H9 (cell line): Measurements from ENCODE around the gene DGKG. TPM values are rescaled to one million over a fixed set of nuclear protein-coding genes. Genes with fewer than 3 reads are reported as not detected.

Source experiments
- DNase-seq: peaks from one replicate; pipeline ENCODE4 v3.0.0-alpha.2; 2017
- H2AFZ ChIP-seq: one replicate; pipeline ENCODE4 v1.6.1; 2013; ENCODE audit warnings: mild to moderate bottlenecking, low read length, control low read depth, moderate library complexity
- H2AK5ac ChIP-seq: 2 replicates; pipeline ENCODE4 v1.6.1; 2013; ENCODE audit warnings: low read length, control low read depth, mixed read lengths; ENCODE audit not compliant: insufficient read length
- H2BK120ac ChIP-seq: one replicate; pipeline ENCODE4 v1.6.1; 2013; ENCODE audit warnings: low read depth, mild to moderate bottlenecking, low read length, control low read depth, inconsistent platforms; ENCODE audit not compliant: poor library complexity, severe bottlenecking
- H2BK12ac ChIP-seq: 2 replicates; pipeline ENCODE4 v1.6.1; 2013; ENCODE audit warnings: low read length, control low read depth, mixed read lengths, low read depth; ENCODE audit not compliant: insufficient read length
- H2BK15ac ChIP-seq: 2 replicates; pipeline ENCODE4 v1.6.1; 2013; ENCODE audit warnings: low read depth, low read length, control low read depth
- H2BK20ac ChIP-seq: one replicate; pipeline ENCODE4 v1.6.1; 2013; ENCODE audit warnings: low read depth, mild to moderate bottlenecking, low read length, control low read depth, inconsistent platforms; ENCODE audit not compliant: poor library complexity, severe bottlenecking
- H2BK5ac ChIP-seq: 2 replicates; pipeline ENCODE4 v1.6.1; 2013; ENCODE audit warnings: low read length, control low read depth, mixed read lengths; ENCODE audit not compliant: insufficient read length
- H3K14ac ChIP-seq: 2 replicates; pipeline ENCODE4 v1.6.1; 2013; ENCODE audit warnings: low read length, control low read depth; ENCODE audit not compliant: insufficient read depth
- H3K18ac ChIP-seq: 2 replicates; pipeline ENCODE4 v1.6.1; 2013; ENCODE audit warnings: low read depth, mild to moderate bottlenecking, mixed read lengths, low read length, control low read depth; ENCODE audit not compliant: insufficient read length
- H3K23ac ChIP-seq: 2 replicates; pipeline ENCODE4 v1.6.1; 2013; ENCODE audit warnings: low read length, control low read depth, mixed read lengths, low read depth; ENCODE audit not compliant: insufficient read length
- H3K23me2 ChIP-seq: 2 replicates; pipeline ENCODE4 v1.6.1; 2013; ENCODE audit warnings: low read depth, mild to moderate bottlenecking, mixed read lengths, low read length, control low read depth; ENCODE audit not compliant: insufficient read length, poor library complexity, severe bottlenecking
- H3K27ac ChIP-seq: 2 replicates; pipeline ENCODE4 v1.5.1; 2013; ENCODE audit warnings: low read length, control low read depth, mixed read lengths, low read depth; ENCODE audit not compliant: insufficient read length
- H3K27me3 ChIP-seq: 2 replicates; pipeline ENCODE4 v1.6.1; 2013; ENCODE audit warnings: low read length, control low read depth, inconsistent platforms; ENCODE audit not compliant: insufficient read depth
- H3K4ac ChIP-seq: 2 replicates; pipeline ENCODE4 v1.6.1; 2013; ENCODE audit warnings: low read depth, mild to moderate bottlenecking, control low read depth, inconsistent platforms, low read length, moderate library complexity
- H3K4me1 ChIP-seq: 2 replicates; pipeline ENCODE4 v1.6.1; 2013; ENCODE audit warnings: low read length, control low read depth, inconsistent platforms; ENCODE audit not compliant: insufficient read depth
- H3K4me2 ChIP-seq: 2 replicates; pipeline ENCODE4 v1.6.1; 2013; ENCODE audit warnings: low read length, control low read depth, mixed read lengths; ENCODE audit not compliant: insufficient read length, insufficient read depth
- H3K56ac ChIP-seq: 2 replicates; pipeline ENCODE4 v1.6.1; 2013; ENCODE audit warnings: low read depth, mild to moderate bottlenecking, mixed read lengths, low read length, control low read depth; ENCODE audit not compliant: insufficient read length
- H3K79me1 ChIP-seq: 2 replicates; pipeline ENCODE4 v1.6.1; 2013; ENCODE audit warnings: low read depth, mild to moderate bottlenecking, moderate library complexity, low read length, control low read depth, inconsistent platforms; ENCODE audit not compliant: insufficient read depth, poor library complexity, severe bottlenecking
- H3K79me2 ChIP-seq: 2 replicates; pipeline ENCODE4 v1.6.1; 2013; ENCODE audit warnings: low read length, control low read depth, inconsistent platforms; ENCODE audit not compliant: insufficient read depth
- H3K9ac ChIP-seq: 2 replicates; pipeline ENCODE4 v1.6.1; 2013; ENCODE audit warnings: low read length, control low read depth, mixed read lengths; ENCODE audit not compliant: insufficient read length; ENCODE audit errors: extremely low read depth
- H3K9me3 ChIP-seq: one replicate; pipeline ENCODE4 v1.6.1; 2013; ENCODE audit warnings: low read depth, low read length, inconsistent platforms; ENCODE audit not compliant: control insufficient read depth
- H3T11ph ChIP-seq: one replicate; pipeline ENCODE4 v1.6.1; 2013; ENCODE audit warnings: mild to moderate bottlenecking, low read length, control low read depth, inconsistent platforms
- H4K20me1 ChIP-seq: one replicate; pipeline ENCODE4 v1.6.1; 2013; ENCODE audit not compliant: control insufficient read depth, insufficient read length, insufficient read depth
- H4K5ac ChIP-seq: 2 replicates; pipeline ENCODE4 v1.6.1; 2013; ENCODE audit warnings: low read depth, mild to moderate bottlenecking, mixed read lengths, low read length, control low read depth; ENCODE audit not compliant: insufficient read length
- H4K8ac ChIP-seq: replicated peaks from 2 replicates; pipeline ENCODE4 v1.6.1; 2013; ENCODE audit warnings: low read length, control low read depth, mixed read lengths, low read depth; ENCODE audit not compliant: insufficient read length
- H4K91ac ChIP-seq: 2 replicates; pipeline ENCODE4 v1.6.1; 2013; ENCODE audit warnings: low read depth, mild to moderate bottlenecking, moderate library complexity, mixed read lengths, low read length, control low read depth; ENCODE audit not compliant: insufficient read length
- H3K27ac Mint-ChIP-seq, 3 experiments: 2 replicates in 2 of 3; 3 replicates in 1 of 3; pipeline ENCODE4 v1.8.0; 2020 to 2021; ENCODE audit warnings: mixed read lengths in 3 of 3, mild to moderate bottlenecking in 1 of 3, moderate library complexity in 1 of 3
- H3K27me3 Mint-ChIP-seq: 2 replicates; pipeline ENCODE4 v1.8.0; 2021; ENCODE audit warnings: low read depth, mild to moderate bottlenecking, moderate library complexity, mixed read lengths
- H3K36me3 Mint-ChIP-seq, 3 experiments: 2 replicates in 2 of 3; 3 replicates in 1 of 3; pipeline ENCODE4 v1.8.0; 2020 to 2021; ENCODE audit warnings: low read depth in 3 of 3, mixed read lengths in 3 of 3; ENCODE audit not compliant: insufficient read depth in 1 of 3
- H3K4me1 Mint-ChIP-seq, 2 experiments: 2 replicates each; pipeline ENCODE4 v1.8.0; 2020; ENCODE audit warnings: mixed read lengths in 2 of 2
- H3K4me3 Mint-ChIP-seq, 2 experiments: 2 replicates in 1 of 2; 3 replicates in 1 of 2; pipeline ENCODE4 v1.8.0; 2020 to 2021; ENCODE audit warnings: mild to moderate bottlenecking in 2 of 2, mixed read lengths in 2 of 2, moderate library complexity in 1 of 2
- H3K9me3 Mint-ChIP-seq, 2 experiments: 2 replicates in 1 of 2; 3 replicates in 1 of 2; pipeline ENCODE4 v1.8.0; 2020; ENCODE audit warnings: mild to moderate bottlenecking in 2 of 2, mixed read lengths in 2 of 2, moderate library complexity in 1 of 2
- CTCF ChIP-seq: fragments of 200-600 bp; sonication (generic); conservative IDR thresholded peaks from 3 replicates; pipeline ENCODE4 v1.8.0; 2021; ENCODE audit warnings: antibody characterized with exemption, mild to moderate bottlenecking
- WGBS: extraction: QIAGEN DNeasy Blood & Tissue Kit; methylation state at CpG from one replicate; pipeline ENCODE4 v1.1.7; 2013; ENCODE audit warnings: missing lambda C conversion rate, low lambda C conversion rate, mixed read lengths; ENCODE audit not compliant: insufficient read length; ENCODE audit errors: extremely low coverage; 5-methylcytosine and 5-hydroxymethylcytosine counted together
- total RNA-seq: library from RNA; stranded (reverse); gene quantifications from 2 replicates; pipeline ENCODE4 v1.2.1, GENCODE V29; 2021

The DGKG gene
- total RNA-seq, 1 experiment from 2014 or later = not detected

GRCh38 chr3:186255703-186256331, 106.2 kb downstream of the DGKG start:
- no CpG with 5 or more reads among the region's 19 CpGs for WGBS

More at GRCh38 chr3:186255703-186256331, 106.2 kb downstream of the DGKG start:
- peak; percentile 79 for TF ChIP-seq CTCF
- H3K4me2 ChIP-seq = no peak overlapping the region
- no peaks in the 10 kb centered on the region for H3K79me1 ChIP-seq
- H2BK120ac ChIP-seq = no peak overlapping the region
- no peak overlapping the region for H3K9ac ChIP-seq
- H3K18ac ChIP-seq = no peak overlapping the region
- no peaks in the 10 kb centered on the region for H3K79me2 ChIP-seq
- no peak overlapping the region for H2BK15ac ChIP-seq
- H3T11ph ChIP-seq = no peak overlapping the region
- no peak overlapping the region for H3K14ac ChIP-seq
- no peaks in the 10 kb centered on the region for H3K9me3 Mint-ChIP-seq
- no peaks in the 10 kb centered on the region; the same call in 1 of the 2 replicates for H3K4me1 ChIP-seq
- H2AK5ac ChIP-seq = no peak overlapping the region
- no peak overlapping the region for H3K27ac Mint-ChIP-seq
- H3K4ac ChIP-seq = no peak overlapping the region
- H3K4me3 Mint-ChIP-seq = no peak overlapping the region
- H4K91ac ChIP-seq = no peak overlapping the region
- no peak overlapping the region for H4K5ac ChIP-seq
- H3K27me3 Mint-ChIP-seq = peaks cover 35% of the 10 kb centered on the region
- peak; percentile 59 for DNase-seq
- no peaks in the 10 kb centered on the region for H3K9me3 ChIP-seq
- H3K23me2 ChIP-seq = no peaks in the 10 kb centered on the region
- no peak overlapping the region for H2BK20ac ChIP-seq
- no peaks in the 10 kb centered on the region for H3K36me3 Mint-ChIP-seq
- no peaks in the 10 kb centered on the region for H4K20me1 ChIP-seq
- H2BK5ac ChIP-seq = no peak overlapping the region
- H3K56ac ChIP-seq = no peak overlapping the region
- peaks cover 19 to 23% of the 10 kb centered on the region in 2 experiments for H3K4me1 Mint-ChIP-seq
- no peak overlapping the region for H2AFZ ChIP-seq
- no peak overlapping the region for H4K8ac ChIP-seq
- H3K23ac ChIP-seq = no peak overlapping the region
- no peak overlapping the region for H2BK12ac ChIP-seq
- H3K27ac ChIP-seq = no peak overlapping the region
- no peaks in the 10 kb centered on the region; the same call in 1 of the 2 replicates for H3K27me3 ChIP-seq
